ENCODE results near the gene MED26.

MED26 gene

GRCh38 chr19:16626796-16627192, 1.2 kb downstream of the MED26 start:
- H3K27ac Mint-ChIP-seq = peak overlapping the region; percentile 95 to 99
- no peaks in the 10 kb centered on the region for H3K9me3 Mint-ChIP-seq
- DNase-seq (no peak), ATAC-seq (no peak)
- peaks cover 61% of the 10 kb centered on the region for H3K4me1 Mint-ChIP-seq
- peak overlapping the region; percentile 96 to 97 for H3K4me3 Mint-ChIP-seq
- no peaks in the 10 kb centered on the region for H3K27me3 Mint-ChIP-seq

GRCh38 chr19:16625163-16625958, 2.6 kb downstream of the MED26 start:
- ATAC-seq = no peak
- Mint-ChIP-seq H3K4me1 (peaks cover 69% of the 10 kb centered on the region), H3K27ac (peak overlapping the region in 1 of 2 donors; percentile 9), H3K9me3 (no peaks in the 10 kb centered on the region), H3K27me3 (no peaks in the 10 kb centered on the region), H3K4me3 (peak overlapping the region; percentile 6 to 96)
- DNase-seq = no peak

- Mint-ChIP-seq H3K9me3 (no peaks in the 10 kb centered on the region), H3K27ac (peak overlapping the region in 1 of 2 donors; percentile 54), H3K27me3 (no peaks in the 10 kb centered on the region), H3K4me3 (no peak overlapping the region), H3K4me1 (peaks cover 73% of the 10 kb centered on the region)
- no peak for ATAC-seq
- DNase-seq = no peak
These were observed 3.8 kb downstream of the MED26 start for GRCh38 chr19:16624236-16624635.

GRCh38 chr19:16623576-16623975, 4.4 kb downstream of the MED26 start:
- no peak overlapping the region for H3K4me3 Mint-ChIP-seq
- DNase-seq = no peak
- no peak for ATAC-seq
- peaks cover 76% of the 10 kb centered on the region for H3K4me1 Mint-ChIP-seq
- no peaks in the 10 kb centered on the region for H3K27me3 Mint-ChIP-seq
- H3K9me3 Mint-ChIP-seq = no peaks in the 10 kb centered on the region
- no peak overlapping the region for H3K27ac Mint-ChIP-seq

GRCh38 chr19:16623066-16623465, 4.9 kb downstream of the MED26 start:
- H3K27me3 Mint-ChIP-seq = no peaks in the 10 kb centered on the region
- DNase-seq (no peak), ATAC-seq (no peak)
- no peak overlapping the region for H3K27ac Mint-ChIP-seq
- peaks cover 81% of the 10 kb centered on the region for H3K4me1 Mint-ChIP-seq
- no peak overlapping the region for H3K4me3 Mint-ChIP-seq
- no peaks in the 10 kb centered on the region for H3K9me3 Mint-ChIP-seq

- Mint-ChIP-seq H3K27me3 (no peaks in the 10 kb centered on the region), H3K9me3 (no peaks in the 10 kb centered on the region), H3K27ac (no peak overlapping the region), H3K4me3 (no peak overlapping the region), H3K4me1 (peaks cover 89% of the 10 kb centered on the region)
- no peak for ATAC-seq
- no peak for DNase-seq
These were observed 6.7 kb downstream of the MED26 start for GRCh38 chr19:16621165-16621800.

- DNase-seq (no peak), ATAC-seq (no peak)
- peak overlapping the region in 1 of 2 donors; percentile 27 for H3K27ac Mint-ChIP-seq
- H3K9me3 Mint-ChIP-seq = no peaks in the 10 kb centered on the region
- H3K4me1 Mint-ChIP-seq = peaks cover 89% of the 10 kb centered on the region
- H3K27me3 Mint-ChIP-seq = no peaks in the 10 kb centered on the region
- no peak overlapping the region for H3K4me3 Mint-ChIP-seq
These were observed 7.4 kb downstream of the MED26 start for GRCh38 chr19:16620584-16620983.

- Mint-ChIP-seq H3K27me3 (no peaks in the 10 kb centered on the region), H3K27ac (no peak overlapping the region), H3K4me3 (no peak overlapping the region), H3K4me1 (peaks cover 89% of the 10 kb centered on the region), H3K9me3 (no peaks in the 10 kb centered on the region)
- no peak for DNase-seq
- no peak for ATAC-seq
These were observed 8.0 kb downstream of the MED26 start for GRCh38 chr19:16620018-16620417.

GRCh38 chr19:16619457-16619856, 8.5 kb downstream of the MED26 start:
- Mint-ChIP-seq H3K4me1 (peaks cover 89% of the 10 kb centered on the region), H3K27me3 (no peaks in the 10 kb centered on the region), H3K9me3 (no peaks in the 10 kb centered on the region), H3K27ac (peak overlapping the region in 1 of 2 donors; percentile 28), H3K4me3 (no peak overlapping the region)
- ATAC-seq (no peak), DNase-seq (no peak)

GRCh38 chr19:16618248-16618647, 9.8 kb downstream of the MED26 start:
- Mint-ChIP-seq H3K27me3 (no peaks in the 10 kb centered on the region), H3K9me3 (no peaks in the 10 kb centered on the region), H3K4me1 (peaks cover 84% of the 10 kb centered on the region), H3K4me3 (no peak overlapping the region), H3K27ac (no peak overlapping the region)
- ATAC-seq (no peak), DNase-seq (no peak)

- H3K4me3 Mint-ChIP-seq = no peak overlapping the region
- H3K4me1 Mint-ChIP-seq = peaks cover 85% of the 10 kb centered on the region
- no peak for ATAC-seq
- no peaks in the 10 kb centered on the region for H3K27me3 Mint-ChIP-seq
- H3K9me3 Mint-ChIP-seq = no peaks in the 10 kb centered on the region
- H3K27ac Mint-ChIP-seq = no peak overlapping the region
- DNase-seq = no peak
These were observed 12.2 kb downstream of the MED26 start for GRCh38 chr19:16615808-16616207.

- peak overlapping the region; percentile 22 to 28 for H3K4me3 Mint-ChIP-seq
- peaks cover 84% of the 10 kb centered on the region for H3K4me1 Mint-ChIP-seq
These were observed 13.1 kb downstream of the MED26 start for GRCh38 chr19:16614941-16615340.

GRCh38 chr19:16613841-16614240, 14.2 kb downstream of the MED26 start:
- H3K4me1 Mint-ChIP-seq = peaks cover 76% of the 10 kb centered on the region
- H3K27me3 Mint-ChIP-seq = no peaks in the 10 kb centered on the region
- ATAC-seq = no peak
- H3K27ac Mint-ChIP-seq = peak overlapping the region in 1 of 2 donors; percentile 80
- H3K4me3 Mint-ChIP-seq = no peak overlapping the region
- DNase-seq = no peak
- H3K9me3 Mint-ChIP-seq = no peaks in the 10 kb centered on the region

More at GRCh38 chr19:16614941-16615340, 13.1 kb downstream of the MED26 start:
- no peak for DNase-seq
- Mint-ChIP-seq H3K9me3 (no peaks in the 10 kb centered on the region), H3K27me3 (no peaks in the 10 kb centered on the region), H3K27ac (peak overlapping the region in 1 of 2 donors; percentile 54)
- no peak for ATAC-seq

- Mint-ChIP-seq H3K27me3 (no peaks in the 10 kb centered on the region), H3K27ac (no peak overlapping the region), H3K9me3 (no peaks in the 10 kb centered on the region), H3K4me3 (no peak overlapping the region), H3K4me1 (peaks cover 75% of the 10 kb centered on the region)
- ATAC-seq = no peak
- DNase-seq = no peak
These were observed 15.4 kb downstream of the MED26 start for GRCh38 chr19:16612636-16613035.

GRCh38 chr19:16611121-16611520, 16.9 kb downstream of the MED26 start:
- ATAC-seq = no peak
- Mint-ChIP-seq H3K4me1 (peaks cover 60% of the 10 kb centered on the region), H3K27ac (no peak overlapping the region), H3K27me3 (no peaks in the 10 kb centered on the region), H3K9me3 (no peaks in the 10 kb centered on the region), H3K4me3 (no peak overlapping the region)
- no peak for DNase-seq

GRCh38 chr19:16609511-16610200, 18.3 kb downstream of the MED26 start:
- Mint-ChIP-seq H3K4me3 (no peak overlapping the region), H3K27ac (no peak overlapping the region), H3K9me3 (no peaks in the 10 kb centered on the region), H3K4me1 (peaks cover 57% of the 10 kb centered on the region), H3K27me3 (no peaks in the 10 kb centered on the region)
- ATAC-seq = no peak
- DNase-seq = no peak
